Measurements from ENCODE around the gene CERS1. TPM values are rescaled to one million over a fixed set of nuclear protein-coding genes. Genes with fewer than 3 reads are reported as not detected.

Gene CERS1
- total RNA-seq, 1 experiment from 2014 or later, result 11.4 TPM

DNA sequence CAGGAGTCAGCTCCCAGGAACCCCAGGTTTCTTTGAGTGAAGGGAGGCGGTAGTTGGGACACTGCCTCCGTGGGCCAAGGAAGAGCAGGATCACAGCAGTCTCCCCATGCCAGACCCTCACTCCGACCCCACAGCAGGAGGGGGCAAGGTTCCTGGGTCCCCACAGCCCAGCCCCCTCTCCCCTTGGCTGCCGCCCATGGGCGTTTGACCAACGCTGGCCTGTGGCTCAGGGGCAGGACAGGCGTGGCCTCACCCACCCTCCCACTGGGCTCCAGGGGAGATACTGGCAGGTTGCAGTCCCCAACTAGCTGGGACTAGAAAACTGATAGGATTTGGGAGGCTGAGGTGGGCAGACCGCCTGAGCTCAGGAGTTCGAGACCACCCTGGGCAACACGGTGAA lies 14.1 kb upstream of the CERS1 start:
- H3K27ac ChIP-seq (ENCODE audit: low read depth, low read length, poor library complexity, severe bottlenecking), result no peak overlapping the region
- H3K27me3 ChIP-seq (replicated peaks; ENCODE audit: insufficient read depth, low read depth, low read length, poor library complexity), result no peaks in the 10 kb centered on the region
- no peaks in the 10 kb centered on the region for H3K9me3 ChIP-seq (ENCODE audit: low read depth, low read length, poor library complexity, severe bottlenecking)
- DNase-seq (ENCODE audit: low spot score), result no peak
- peaks cover 13% of the 10 kb centered on the region for H3K36me3 ChIP-seq (ENCODE audit: insufficient read depth, low read length, poor library complexity, severe bottlenecking)
- intact Hi-C loops (cut with micrococcal nuclease; ENCODE audit: unreplicated experiment), result loop anchor here (10.0 kb wide), 1 partner anchor 445 kb away; no protein-coding TSS in a partner anchor
- POLR2A ChIA-PET (ENCODE audit: low non-redundant PET), result no interaction called here
- no peak for TF ChIP-seq EZH2 (IDR thresholded peaks at IDR 0.05; ENCODE audit: borderline replicate concordance, low read depth, low read length, poor library complexity, severe bottlenecking)
- TF ChIP-seq, protein P1, sequence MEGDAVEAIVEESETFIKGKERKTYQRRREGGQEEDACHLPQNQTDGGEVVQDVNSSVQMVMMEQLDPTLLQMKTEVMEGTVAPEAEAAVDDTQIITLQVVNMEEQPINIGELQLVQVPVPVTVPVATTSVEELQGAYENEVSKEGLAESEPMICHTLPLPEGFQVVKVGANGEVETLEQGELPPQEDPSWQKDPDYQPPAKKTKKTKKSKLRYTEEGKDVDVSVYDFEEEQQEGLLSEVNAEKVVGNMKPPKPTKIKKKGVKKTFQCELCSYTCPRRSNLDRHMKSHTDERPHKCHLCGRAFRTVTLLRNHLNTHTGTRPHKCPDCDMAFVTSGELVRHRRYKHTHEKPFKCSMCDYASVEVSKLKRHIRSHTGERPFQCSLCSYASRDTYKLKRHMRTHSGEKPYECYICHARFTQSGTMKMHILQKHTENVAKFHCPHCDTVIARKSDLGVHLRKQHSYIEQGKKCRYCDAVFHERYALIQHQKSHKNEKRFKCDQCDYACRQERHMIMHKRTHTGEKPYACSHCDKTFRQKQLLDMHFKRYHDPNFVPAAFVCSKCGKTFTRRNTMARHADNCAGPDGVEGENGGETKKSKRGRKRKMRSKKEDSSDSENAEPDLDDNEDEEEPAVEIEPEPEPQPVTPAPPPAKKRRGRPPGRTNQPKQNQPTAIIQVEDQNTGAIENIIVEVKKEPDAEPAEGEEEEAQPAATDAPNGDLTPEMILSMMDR (conservative IDR thresholded peaks at IDR 0.05; ENCODE audit: low read depth, low read length), result no peak
- H3K4me3 ChIP-seq (ENCODE audit: low read depth, low read length, poor library complexity, severe bottlenecking), result no peak overlapping the region
- no peaks in the 10 kb centered on the region for H3K4me1 ChIP-seq (ENCODE audit: insufficient read depth, low read length, poor library complexity, severe bottlenecking)
- CTCF ChIA-PET, result no interaction called here
- BruUV-seq (replicated peaks), result no TSS peak

DNA sequence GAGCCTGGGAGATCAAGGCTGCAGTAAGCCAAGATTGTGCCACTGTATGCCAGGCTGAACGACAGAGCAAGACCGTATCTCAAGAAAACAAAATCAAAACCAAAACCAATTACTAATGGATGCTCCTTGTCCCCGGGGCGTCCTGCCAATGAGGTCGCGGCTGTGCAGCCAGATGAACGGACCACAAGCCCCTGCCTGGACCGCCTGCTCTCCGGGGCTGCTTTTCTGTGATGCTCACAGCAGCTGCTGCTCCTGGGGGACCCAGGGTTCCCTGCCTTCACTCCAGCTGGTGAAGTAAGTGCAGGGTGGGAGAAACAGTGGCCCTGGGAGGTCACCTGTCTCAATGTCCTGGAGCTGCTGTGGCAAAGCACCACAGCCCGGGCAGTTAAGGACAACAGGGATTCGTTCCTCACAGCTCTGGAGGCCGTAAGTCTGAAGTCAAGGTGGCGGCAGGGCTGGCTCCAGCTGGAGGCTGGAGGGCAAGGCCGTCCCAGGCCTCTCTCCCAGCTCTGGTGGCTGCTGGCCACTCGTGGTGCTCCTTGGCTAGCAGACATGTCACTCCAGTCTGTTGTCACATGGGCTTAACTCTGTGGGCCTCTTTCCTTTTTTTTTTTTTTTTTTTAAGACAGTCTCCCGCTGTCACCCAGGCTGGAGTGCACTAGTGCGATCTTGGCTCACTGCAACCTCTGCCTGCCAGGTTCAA lies 13.1 kb upstream of the CERS1 start:
- BruUV-seq (replicated peaks), result no TSS peak
- POLR2A ChIA-PET (ENCODE audit: low non-redundant PET), result no interaction called here
- CTCF ChIA-PET, result no interaction called here

DNA sequence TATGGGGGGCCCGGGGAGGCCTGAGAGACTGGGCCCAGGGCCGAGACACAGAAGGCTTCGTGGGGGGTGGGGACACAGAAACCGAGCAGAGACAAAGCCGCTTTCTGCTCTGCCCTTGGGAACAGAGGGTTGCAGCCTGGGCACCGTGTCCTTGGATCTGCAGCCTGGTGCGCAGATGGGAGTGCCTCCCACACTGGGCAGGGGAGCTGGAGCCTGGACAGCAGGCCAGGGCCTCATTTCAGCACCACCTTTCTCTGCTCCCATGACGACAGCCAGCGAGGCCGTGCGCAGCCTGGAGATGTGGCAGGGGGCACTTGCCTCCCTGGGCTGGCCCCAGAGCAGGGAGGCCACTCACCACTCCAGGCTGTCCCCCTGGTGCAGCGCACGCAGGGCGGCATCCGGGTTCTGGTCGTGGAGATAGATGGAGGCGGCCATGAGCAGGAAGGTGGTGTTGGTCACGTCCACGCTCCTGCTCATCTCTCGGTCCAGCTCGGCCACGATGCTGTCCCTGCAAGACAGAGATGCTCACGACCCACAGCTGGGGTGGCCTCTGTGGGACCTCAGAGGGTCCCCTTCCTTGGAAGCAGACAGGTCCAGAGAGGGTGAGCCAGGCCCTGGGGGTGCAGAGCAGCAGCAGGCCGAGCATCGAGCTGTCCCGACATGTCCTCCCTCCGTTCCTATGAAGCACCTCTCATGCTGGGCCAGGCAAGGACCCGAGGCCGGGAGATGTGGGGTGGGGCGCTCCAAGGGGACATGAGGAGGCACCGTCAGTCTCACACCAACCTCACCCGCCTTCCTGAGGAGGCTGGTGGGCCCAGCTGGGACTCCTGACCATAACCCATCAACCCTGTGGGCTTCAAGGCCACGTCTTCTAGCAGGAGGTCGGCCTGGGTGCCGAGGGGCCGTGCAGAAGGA lies 10.9 kb upstream of the CERS1 start:
- Histone ChIP-seq H3K4me3 (ENCODE audit: low read depth, low read length, poor library complexity, severe bottlenecking) (no peak overlapping the region), H3K4me1 (ENCODE audit: insufficient read depth, low read length, poor library complexity, severe bottlenecking) (no peaks in the 10 kb centered on the region), H3K27me3 (replicated peaks; ENCODE audit: insufficient read depth, low read depth, low read length, poor library complexity) (no peaks in the 10 kb centered on the region), H3K27ac (ENCODE audit: low read depth, low read length, poor library complexity, severe bottlenecking) (no peak overlapping the region), H3K9me3 (ENCODE audit: low read depth, low read length, poor library complexity, severe bottlenecking) (no peaks in the 10 kb centered on the region), H3K36me3 (ENCODE audit: insufficient read depth, low read length, poor library complexity, severe bottlenecking) (peaks cover 3% of the 10 kb centered on the region)
- no TSS peak for BruUV-seq (replicated peaks)
- DNase-seq (ENCODE audit: low spot score), result no peak
- POLR2A ChIA-PET (ENCODE audit: low non-redundant PET), result no interaction called here
- CTCF ChIA-PET, result no interaction called here
- no peak for TF ChIP-seq EZH2 (IDR thresholded peaks at IDR 0.05; ENCODE audit: borderline replicate concordance, low read depth, low read length, poor library complexity, severe bottlenecking)
- TF ChIP-seq, protein P1 (conservative IDR thresholded peaks at IDR 0.05; ENCODE audit: low read depth, low read length), result no peak
- intact Hi-C loops (cut with micrococcal nuclease; ENCODE audit: unreplicated experiment), result no loop called here

More for the DNA sequence above, 13.1 kb upstream of the CERS1 start:
- no peak overlapping the region for H3K27ac ChIP-seq (ENCODE audit: low read depth, low read length, poor library complexity, severe bottlenecking)
- intact Hi-C loops (cut with micrococcal nuclease; ENCODE audit: unreplicated experiment), result no loop called here
- no peaks in the 10 kb centered on the region for H3K4me1 ChIP-seq (ENCODE audit: insufficient read depth, low read length, poor library complexity, severe bottlenecking)
- H3K9me3 ChIP-seq (ENCODE audit: low read depth, low read length, poor library complexity, severe bottlenecking), result no peaks in the 10 kb centered on the region
- H3K4me3 ChIP-seq (ENCODE audit: low read depth, low read length, poor library complexity, severe bottlenecking), result no peak overlapping the region
- DNase-seq (ENCODE audit: low spot score), result no peak
- peaks cover 12% of the 10 kb centered on the region for H3K36me3 ChIP-seq (ENCODE audit: insufficient read depth, low read length, poor library complexity, severe bottlenecking)
- TF ChIP-seq, protein P1 (conservative IDR thresholded peaks at IDR 0.05; ENCODE audit: low read depth, low read length), result no peak
- TF ChIP-seq EZH2 (IDR thresholded peaks at IDR 0.05; ENCODE audit: borderline replicate concordance, low read depth, low read length, poor library complexity, severe bottlenecking), result no peak
- H3K27me3 ChIP-seq (replicated peaks; ENCODE audit: insufficient read depth, low read depth, low read length, poor library complexity), result no peaks in the 10 kb centered on the region
